Cardiac septum (tissue), 1 donor: ENCODE results near the gene RERG. TPM values are rescaled to one million over a fixed set of nuclear protein-coding genes. Genes with fewer than 3 reads are reported as not detected.

Source experiments
- DNase-seq: peaks from one replicate; pipeline ENCODE4 v3.0.0-alpha.2; 2020; ENCODE audit warnings: low spot score
- intact Hi-C: fragments of 100-400 bp; cut with DNase I; formaldehyde crosslinking; loops from one replicate; pipeline ENCODE4 v1.14.0; 2022
- total RNA-seq: library from RNA; stranded (reverse); fragmentation: NEBNext Ultra II Directional; extraction: Animal tissue kit (Norgen Biotek cat#: 25700); gene quantifications from one replicate; pipeline ENCODE4 v1.2.1, GENCODE V29; 2021
- donor health status: DM: no; HTN: no; CAD: no.

RERG gene
- total RNA-seq, 1 donor from 2014 or later, result 3.1 TPM

- intact Hi-C loops, result no loop called here
These were observed 57.9 kb downstream of the RERG start for GRCh38 chr12:15163030-15163976.

GRCh38 chr12:15158083-15158482, 63.1 kb downstream of the RERG start:
- DNase-seq, result no peak
- intact Hi-C loops, result loop anchor here (10.0 kb wide), 1 partner anchor 313 kb away; the partner anchor contains the start of gene ART4

More at GRCh38 chr12:15163030-15163976, 57.9 kb downstream of the RERG start:
- DNase-seq, result no peak

GRCh38 chr12:15157269-15157671, 63.9 kb downstream of the RERG start:
- intact Hi-C loops, result loop anchor here (10.0 kb wide), 1 partner anchor 312 kb away; the partner anchor contains the start of gene ART4
- no peak for DNase-seq

- DNase-seq, result no peak
- intact Hi-C loops, result loop anchor here (10.0 kb wide), 1 partner anchor 310 kb away; the partner anchor contains the start of gene ART4
These were observed 65.9 kb downstream of the RERG start for GRCh38 chr12:15155271-15155670.

GRCh38 chr12:15154103-15154502, 67.1 kb downstream of the RERG start:
- intact Hi-C loops, result loop anchor here (5.0 to 10.0 kb wide), 2 partner anchors 53 to 309 kb away; partner anchors contain the start of gene ART4
- DNase-seq, result no peak

GRCh38 chr12:15152868-15153267, 68.3 kb downstream of the RERG start:
- no peak for DNase-seq
- intact Hi-C loops, result loop anchor here (2.0 to 10.0 kb wide), 3 partner anchors 54 to 308 kb away; partner anchors contain the start of genes ART4 and RERG

- intact Hi-C loops, result loop anchor here (2.0 to 10.0 kb wide), 3 partner anchors 55 to 308 kb away; partner anchors contain the start of genes ART4 and RERG
- no peak for DNase-seq
These were observed 68.8 kb downstream of the RERG start for GRCh38 chr12:15152456-15152855.

- intact Hi-C loops, result loop anchor here (2.0 to 10.0 kb wide), 3 partner anchors 56 to 307 kb away; partner anchors contain the start of genes ART4 and RERG
- DNase-seq, result no peak
These were observed 69.8 kb downstream of the RERG start for GRCh38 chr12:15151161-15152091.

- intact Hi-C loops, result loop anchor here (10.0 kb wide), 1 partner anchor 142 kb away; no protein-coding TSS in a partner anchor
- DNase-seq, result no peak
These were observed 74.6 kb downstream of the RERG start for GRCh38 chr12:15146585-15146984.

GRCh38 chr12:15143467-15143866, 77.8 kb downstream of the RERG start:
- DNase-seq, result no peak
- intact Hi-C loops, result loop anchor here (10.0 kb wide), 1 partner anchor 139 kb away; no protein-coding TSS in a partner anchor

- intact Hi-C loops, result loop anchor here (10.0 kb wide), 1 partner anchor 138 kb away; no protein-coding TSS in a partner anchor
- DNase-seq, result no peak
These were observed 78.5 kb downstream of the RERG start for GRCh38 chr12:15142711-15143110.

- intact Hi-C loops, result no loop called here
- no peak for DNase-seq
These were observed 89.8 kb downstream of the RERG start for GRCh38 chr12:15131431-15131830.

- DNase-seq, result no peak
- intact Hi-C loops, result no loop called here
These were observed 90.7 kb downstream of the RERG start for GRCh38 chr12:15130541-15130940.

- intact Hi-C loops, result no loop called here
- no peak for DNase-seq
These were observed 97.8 kb downstream of the RERG start for GRCh38 chr12:15123401-15123800.

GRCh38 chr12:15122344-15122743, 98.9 kb downstream of the RERG start:
- intact Hi-C loops, result no loop called here
- no peak for DNase-seq

GRCh38 chr12:15118955-15119354, 102.3 kb downstream of the RERG start:
- DNase-seq, result no peak
- intact Hi-C loops, result no loop called here

GRCh38 chr12:15116983-15117382, 104.2 kb downstream of the RERG start:
- no peak for DNase-seq
- intact Hi-C loops, result no loop called here

GRCh38 chr12:15116086-15116485, 105.1 kb downstream of the RERG start:
- no peak for DNase-seq
- intact Hi-C loops, result no loop called here

GRCh38 chr12:15115434-15115833, 105.8 kb downstream of the RERG start:
- no peak for DNase-seq
- intact Hi-C loops, result no loop called here
